K562 (cell line): ENCODE results near the gene UBE2Q1. TPM values are rescaled to one million over a fixed set of nuclear protein-coding genes. Genes with fewer than 3 reads are reported as not detected.
A peak's percentile ranks its signal among the peaks of the same experiment; 100 is the strongest.

ENCODE experiments used
- ATAC-seq: fragments of 200-7000 bp; cut with Tn5 transposase; 3 replicates; pipeline ENCODE4 v1.9.1; 2020; ENCODE audit warnings: moderate library complexity
- BruUV-seq: library from RNA; stranded (reverse); fragments of 400-500 nt; replicated peaks from 2 replicates; lab custom pipeline; 2021; lab: Mats Ljungman, UMichigan
- CTCF ChIA-PET: fragments of 300-600 bp; formaldehyde crosslinking; extraction: SDS; loops from one replicate; lab custom pipeline; 2021; ENCODE audit warnings: low intra/inter-chr PET ratio; lab: Yijun Ruan, JAX
- POLR2A ChIA-PET: fragments of 300-600, 350-650 bp; sonication (Branson Sonifier 250); formaldehyde crosslinking; extraction: SDS; loops from one replicate; lab custom pipeline; 2021; ENCODE audit warnings: antibody characterized with exemption, inconsistent platforms; lab: Yijun Ruan, JAX
- DNase-seq, 4 experiments: peaks; one replicate each; pipeline versions ENCODE4 v3.0.0 to v3.0.0-alpha.2; 2011 to 2018; ENCODE audit warnings: low spot score in 3 of 4, mixed read lengths in 3 of 4; ENCODE audit errors: extremely low read depth in 1 of 4
- FAIRE-seq: peaks from 2 replicates; lab custom pipeline; 2011; peaks lifted over from hg19 to GRCh38; lab: Jason Lieb, UNC
- H2AFZ ChIP-seq: 2 replicates; pipeline ENCODE4 v1.6.0; 2011; ENCODE audit warnings: low read depth, low read length, control low read depth, inconsistent platforms
- H3K27ac ChIP-seq: fragments of 200-600 bp; 3 replicates; pipeline ENCODE4 v1.8.0; 2011; ENCODE audit warnings: low read depth, mild to moderate bottlenecking, control low read depth, inconsistent platforms, low read length, moderate library complexity, mixed read lengths; ENCODE audit errors: extremely low read depth
- H3K27me3 ChIP-seq, 2 experiments: fragments of 300-600 bp in 1 of 2; 2 replicates in 1 of 2; 3 replicates in 1 of 2; pipeline versions ENCODE4 v1.6.0 to v1.8.0; 2011; ENCODE audit warnings: inconsistent platforms in 2 of 2, low read length in 2 of 2, mild to moderate bottlenecking in 1 of 2, mixed read lengths in 1 of 2, moderate library complexity in 1 of 2; ENCODE audit not compliant: control insufficient read depth in 2 of 2, insufficient read depth in 2 of 2
- H3K36me3 ChIP-seq: fragments of 300-600 bp; 3 replicates; pipeline ENCODE4 v1.8.0; 2011; ENCODE audit warnings: mild to moderate bottlenecking, low read length, inconsistent platforms; ENCODE audit not compliant: control insufficient read depth, insufficient read depth
- H3K4me1 ChIP-seq, 2 experiments: fragments of 200-600 bp in 1 of 2; replicated peaks in 1 of 2; 2 replicates in 1 of 2; 3 replicates in 1 of 2; pipeline versions ENCODE4 v1.5.1 to v1.8.0; 2011; ENCODE audit warnings: inconsistent platforms in 2 of 2, low read length in 2 of 2, mild to moderate bottlenecking in 1 of 2, mixed read lengths in 1 of 2, moderate library complexity in 1 of 2; ENCODE audit not compliant: control insufficient read depth in 2 of 2, insufficient read depth in 2 of 2
- H3K4me2 ChIP-seq: 2 replicates; pipeline ENCODE4 v1.6.1; 2011; ENCODE audit warnings: low read length, control low read depth, inconsistent platforms, mixed read lengths; ENCODE audit not compliant: insufficient read depth
- H3K4me3 ChIP-seq: fragments of 200-600 bp; sonication (generic), shearing (Covaris generic); 2 replicates; pipeline ENCODE4 v1.5.1; 2016; ENCODE audit warnings: control low read depth, inconsistent platforms
- H3K79me2 ChIP-seq: fragments of 200-600 bp; 3 replicates; pipeline ENCODE4 v1.8.0; 2011; ENCODE audit warnings: low read length, inconsistent platforms; ENCODE audit not compliant: control insufficient read depth, insufficient read depth
- H3K9ac ChIP-seq, 2 experiments: 2 replicates each; pipeline versions ENCODE4 v1.6.0 to v1.6.1; 2011; ENCODE audit warnings: low read depth in 2 of 2, low read length in 2 of 2, control low read depth in 1 of 2, inconsistent platforms in 1 of 2, mild to moderate bottlenecking in 1 of 2, mixed read lengths in 1 of 2; ENCODE audit not compliant: insufficient read depth in 1 of 2
- H3K9me1 ChIP-seq: one replicate; pipeline ENCODE4 v1.6.0; 2011; ENCODE audit warnings: inconsistent platforms, mild to moderate bottlenecking, low read length, moderate library complexity; ENCODE audit not compliant: control insufficient read depth, insufficient read depth
- H3K9me3 ChIP-seq: replicated peaks from 2 replicates; pipeline ENCODE4 v1.5.1; 2011; ENCODE audit warnings: low read depth, low read length, inconsistent platforms; ENCODE audit not compliant: control insufficient read depth, insufficient read depth
- H4K20me1 ChIP-seq: replicated peaks from 2 replicates; pipeline ENCODE4 v1.6.1; 2011; ENCODE audit warnings: low read length, inconsistent platforms, mixed read lengths; ENCODE audit not compliant: control insufficient read depth, insufficient read depth
- NFIC ChIP-seq: fragments of 450-650 bp; IDR thresholded peaks from 2 replicates; pipeline ENCODE4 v1.6.1; 2017; ENCODE audit warnings: mild to moderate bottlenecking, inconsistent platforms
- REST ChIP-seq, 2 experiments: fragments of 450-650 bp; formaldehyde crosslinking in 1 of 2; IDR thresholded peaks; 2 replicates each; pipeline versions ENCODE4 v1.4.0 to v1.6.1; 2014 to 2020; ENCODE audit warnings: mild to moderate bottlenecking in 2 of 2, borderline replicate concordance in 1 of 2, low read depth in 1 of 2
- WGBS: fragments of 100-300 bp; shearing (Covaris generic); methylation state at CpG from one replicate; pipeline ENCODE4 v1.1.6; 2016; ENCODE audit warnings: low coverage, mixed read lengths; ENCODE audit not compliant: insufficient coverage; ENCODE audit errors: missing lambda C conversion rate; 5-methylcytosine and 5-hydroxymethylcytosine counted together
- in situ Hi-C: fragments of 300-500 bp; cut with MboI; formaldehyde crosslinking; loops from 4 replicates; pipeline ENCODE4 v1.15.0; 2018; ENCODE audit warnings: inconsistent platforms, mixed read lengths
- intact Hi-C: fragments of 100-400 bp; cut with micrococcal nuclease; formaldehyde crosslinking; loops from 2 replicates; pipeline ENCODE4 v1.14.2; 2022
- polyA plus RNA-seq, 8 experiments: library from polyadenylated mRNA; depleted of rRNA in 4 of 8; stranded (reverse) in 5 of 8; unstranded in 3 of 8; fragments of >200 nt; fragmentation: Nextera tagmentation in 2 of 8; fragmentation: Illumina TruSeq in 1 of 8; extraction: Ambion mirVana in 2 of 8; extraction: Trizol in 1 of 8; gene quantifications; 2 replicates each; pipeline versions ENCODE4 v1.2.1 to v1.2.3, GENCODE V29; 2011 to 2014; ENCODE audit warnings: inconsistent platforms in 1 of 8, missing spikeins in 1 of 8
- total RNA-seq, 7 experiments: library from RNA; depleted of rRNA in 6 of 7; stranded (reverse); fragments of >200 nt in 6 of 7; fragmentation: Illumina TruSeq in 2 of 7; extraction: Trizol in 2 of 7; gene quantifications; 2 replicates each; pipeline versions ENCODE4 v1.2.1 to v1.2.3, GENCODE V29; 2011 to 2021; ENCODE audit warnings: low replicate concordance in 1 of 7

Gene UBE2Q1
- total and polyA plus RNA-seq, 9 of the 15 experiments (the other 6 are each of a cell fraction or from before 2014, with no cell fraction given) = 8.0 to 58.8 (median 27.6) TPM

GRCh38 chr1:154583773-154584172 lies 25.3 kb upstream of the UBE2Q1 start:
- FAIRE-seq (no peak), DNase-seq (no peak), ATAC-seq (no peak)
- no peaks in the 10 kb centered on the region for H3K27me3 ChIP-seq
- TF ChIP-seq NFIC (peak; percentile 35), REST (IDR thresholded peaks at IDR 0.05; ENCODE audit: borderline replicate concordance) (no peak), REST (CRISPR knock-in tag; IDR thresholded peaks at IDR 0.05; ENCODE audit: low read depth) (no peak)
- peaks cover 84% of the 10 kb centered on the region for H3K36me3 ChIP-seq
- H3K4me3 ChIP-seq = no peak overlapping the region
- peaks cover 3% of the 10 kb centered on the region; the same call in 1 of the 2 replicates for H4K20me1 ChIP-seq
- no peaks in the 10 kb centered on the region for H3K4me1 ChIP-seq
- H3K4me2 ChIP-seq = no peak overlapping the region
- no TSS peak for BruUV-seq
- no peak overlapping the region for H3K27ac ChIP-seq
- no peaks in the 10 kb centered on the region for H3K79me2 ChIP-seq
- ChIA-PET CTCF (no interaction called here), POLR2A (no interaction called here)
- H2AFZ ChIP-seq = no peak overlapping the region
- H3K9me3 ChIP-seq = no peaks in the 10 kb centered on the region
- peaks cover 3% of the 10 kb centered on the region for H3K9me1 ChIP-seq
- in situ Hi-C loops = no loop called here
- no peak overlapping the region for H3K9ac ChIP-seq
- 77% methylated on average over 8 of the region's 9 CpGs for WGBS
- intact Hi-C loops = no loop called here
